Measurements from ENCODE around the gene WAC. TPM values are rescaled to one million over a fixed set of nuclear protein-coding genes. Genes with fewer than 3 reads are reported as not detected.

The WAC gene
- total RNA-seq, 4 donors from 2014 or later, result 55.1 to 98.0 (median 75.8) TPM

GRCh38 chr10:28556142-28556541, 23.2 kb downstream of the WAC start:
- WGBS, 2 donors, result 78 to 90% methylated on average over 2 of the region's 2 CpGs
- H3K9me3 ChIP-seq, result no peaks in the 10 kb centered on the region
- H3K27me3 ChIP-seq, result no peaks in the 10 kb centered on the region
- intact Hi-C loops (cut with DNase I), result no loop called here
- TF ChIP-seq POLR2A (IDR thresholded peaks at IDR 0.05) (no peak), CTCF (IDR thresholded peaks at IDR 0.05) (no peak)
- H3K36me3 ChIP-seq, result peaks cover 0 to 51% (median 0%) of the 10 kb centered on the region in 3 donors
- peaks cover 2 to 91% (median 22%) of the 10 kb centered on the region in 3 donors for H3K4me1 ChIP-seq
- no peak for DNase-seq
- H3K4me3 ChIP-seq, result no peak overlapping the region
- H3K27ac ChIP-seq, result no peak overlapping the region

- intact Hi-C loops (cut with DNase I), result no loop called here
- Histone ChIP-seq H3K9me3 (no peaks in the 10 kb centered on the region), H3K4me1 (peaks cover 0 to 71% (median 22%) of the 10 kb centered on the region in 3 donors), H3K27ac (no peak overlapping the region), H3K27me3 (no peaks in the 10 kb centered on the region), H3K36me3 (peaks cover 0 to 51% (median 0%) of the 10 kb centered on the region in 3 donors), H3K4me3 (no peak overlapping the region)
- TF ChIP-seq CTCF (IDR thresholded peaks at IDR 0.05) (no peak), POLR2A (IDR thresholded peaks at IDR 0.05) (no peak)
- no peak for DNase-seq
- WGBS, 2 donors, result 81 to 90% methylated on average over 3 of the region's 3 CpGs
Measured at GRCh38 chr10:28558186-28558585, 25.3 kb downstream of the WAC start.

GRCh38 chr10:28558923-28559508, 26.1 kb downstream of the WAC start:
- H3K9me3 ChIP-seq, result no peaks in the 10 kb centered on the region
- TF ChIP-seq POLR2A (IDR thresholded peaks at IDR 0.05) (no peak), CTCF (IDR thresholded peaks at IDR 0.05) (no peak)
- no peak for DNase-seq
- H3K4me3 ChIP-seq, result no peak overlapping the region
- H3K27me3 ChIP-seq, result no peaks in the 10 kb centered on the region
- peaks cover 0 to 49% (median 0%) of the 10 kb centered on the region in 3 donors for H3K36me3 ChIP-seq
- peak overlapping the region in 3 of 4 donors; percentile 43 to 51 (median 48) for H3K27ac ChIP-seq
- intact Hi-C loops (cut with DNase I), result no loop called here
- WGBS, 2 donors, result 74 to 78% methylated on average over 8 of the region's 8 CpGs
- H3K4me1 ChIP-seq, result peaks cover 4 to 65% (median 20%) of the 10 kb centered on the region in 3 donors

GRCh38 chr10:28559618-28560017, 26.7 kb downstream of the WAC start:
- peaks cover 5 to 65% (median 20%) of the 10 kb centered on the region in 3 donors for H3K4me1 ChIP-seq
- TF ChIP-seq POLR2A (IDR thresholded peaks at IDR 0.05) (no peak), CTCF (IDR thresholded peaks at IDR 0.05) (no peak)
- H3K27me3 ChIP-seq, result no peaks in the 10 kb centered on the region
- H3K27ac ChIP-seq, result peak overlapping the region in 3 of 4 donors; percentile 43 to 51 (median 48)
- no peak for DNase-seq
- no peaks in the 10 kb centered on the region for H3K9me3 ChIP-seq
- 33 to 66% methylated on average over 4 of the region's 4 CpGs for WGBS, 2 donors
- intact Hi-C loops (cut with DNase I), result no loop called here
- H3K36me3 ChIP-seq, result peaks cover 0 to 48% (median 0%) of the 10 kb centered on the region in 3 donors
- H3K4me3 ChIP-seq, result no peak overlapping the region

- no peaks in the 10 kb centered on the region for H3K9me3 ChIP-seq
- no peaks in the 10 kb centered on the region for H3K27me3 ChIP-seq
- TF ChIP-seq POLR2A (IDR thresholded peaks at IDR 0.05) (no peak), CTCF (IDR thresholded peaks at IDR 0.05) (no peak)
- peaks cover 0 to 46% (median 0%) of the 10 kb centered on the region in 3 donors for H3K36me3 ChIP-seq
- DNase-seq, result no peak
- peaks cover 5 to 65% (median 20%) of the 10 kb centered on the region in 3 donors for H3K4me1 ChIP-seq
- no peak overlapping the region for H3K27ac ChIP-seq
- 87 to 91% methylated on average over 3 of the region's 3 CpGs for WGBS, 2 donors
- intact Hi-C loops (cut with DNase I), result no loop called here
- H3K4me3 ChIP-seq, result no peak overlapping the region
Measured at GRCh38 chr10:28560617-28561016, 27.7 kb downstream of the WAC start.

All from esophagus squamous epithelium (tissue), 5 donors.